ENCODE data around the gene TBXA2R.

DNA sequence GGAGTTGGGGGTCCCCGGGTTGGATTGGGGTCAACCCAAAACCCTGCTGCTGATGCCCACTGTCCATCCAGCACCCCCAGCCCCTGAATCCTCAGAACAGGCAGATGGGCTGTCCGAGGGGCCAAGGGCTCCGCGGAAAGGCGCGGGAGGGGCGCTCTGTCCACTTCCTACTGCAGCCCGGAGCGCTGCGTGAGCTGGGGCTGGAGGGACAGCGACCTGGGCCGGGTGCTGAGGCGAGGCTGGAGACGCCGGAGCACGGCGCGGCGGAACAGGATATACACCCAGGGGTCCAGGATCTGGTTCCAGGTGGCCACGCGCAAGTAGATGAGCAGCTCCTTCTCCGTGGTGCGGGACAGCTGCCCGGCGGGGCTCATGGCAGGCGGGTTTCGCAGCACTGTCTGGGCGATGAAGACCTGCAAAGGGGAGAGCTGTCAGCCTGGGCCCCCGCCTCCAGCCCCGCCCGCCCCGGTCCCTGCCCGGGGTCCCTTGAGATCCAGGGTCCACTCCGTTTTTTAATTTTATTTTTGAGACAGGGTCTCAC, 11.1 kb downstream of the TBXA2R start:
- TF ChIP-seq, protein P1, sequence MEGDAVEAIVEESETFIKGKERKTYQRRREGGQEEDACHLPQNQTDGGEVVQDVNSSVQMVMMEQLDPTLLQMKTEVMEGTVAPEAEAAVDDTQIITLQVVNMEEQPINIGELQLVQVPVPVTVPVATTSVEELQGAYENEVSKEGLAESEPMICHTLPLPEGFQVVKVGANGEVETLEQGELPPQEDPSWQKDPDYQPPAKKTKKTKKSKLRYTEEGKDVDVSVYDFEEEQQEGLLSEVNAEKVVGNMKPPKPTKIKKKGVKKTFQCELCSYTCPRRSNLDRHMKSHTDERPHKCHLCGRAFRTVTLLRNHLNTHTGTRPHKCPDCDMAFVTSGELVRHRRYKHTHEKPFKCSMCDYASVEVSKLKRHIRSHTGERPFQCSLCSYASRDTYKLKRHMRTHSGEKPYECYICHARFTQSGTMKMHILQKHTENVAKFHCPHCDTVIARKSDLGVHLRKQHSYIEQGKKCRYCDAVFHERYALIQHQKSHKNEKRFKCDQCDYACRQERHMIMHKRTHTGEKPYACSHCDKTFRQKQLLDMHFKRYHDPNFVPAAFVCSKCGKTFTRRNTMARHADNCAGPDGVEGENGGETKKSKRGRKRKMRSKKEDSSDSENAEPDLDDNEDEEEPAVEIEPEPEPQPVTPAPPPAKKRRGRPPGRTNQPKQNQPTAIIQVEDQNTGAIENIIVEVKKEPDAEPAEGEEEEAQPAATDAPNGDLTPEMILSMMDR (IDR thresholded peaks at IDR 0.05), result no peak
- TF ChIP-seq POLR2A (IDR thresholded peaks at IDR 0.05) (no peak), EP300 (IDR thresholded peaks at IDR 0.05) (no peak), POLR2AphosphoS5 (IDR thresholded peaks at IDR 0.05) (no peak)

Data from suprapubic skin (tissue), 4 donors.